Activated T-helper 17 cell treated with anti-CD3 and anti-CD28 coated beads, Interleukin-2, amount 50 U/mL, for 72 hours (primary cell): ENCODE measurements around the gene PIEZO2. TPM values are rescaled to one million over a fixed set of nuclear protein-coding genes. Genes with fewer than 3 reads are reported as not detected.

Experiments
- ATAC-seq: fragments of 150-1000 bp; cut with Tn5 transposase; replicated peaks from 2 replicates; pipeline ENCODE4 v1.10.0; 2021; ENCODE audit warnings: mild to moderate bottlenecking, moderate library complexity
- H3K27ac Mint-ChIP-seq: one replicate; pipeline ENCODE4 v1.8.0; 2022; ENCODE audit warnings: mixed read lengths
- H3K27me3 Mint-ChIP-seq: one replicate; pipeline ENCODE4 v1.8.0; 2022; ENCODE audit warnings: mixed read lengths
- H3K36me3 Mint-ChIP-seq: one replicate; pipeline ENCODE4 v1.8.0; 2022; ENCODE audit warnings: low read depth, mild to moderate bottlenecking, mixed read lengths
- H3K4me1 Mint-ChIP-seq: one replicate; pipeline ENCODE4 v1.8.0; 2022; ENCODE audit warnings: mixed read lengths
- H3K4me3 Mint-ChIP-seq: one replicate; pipeline ENCODE4 v1.8.0; 2022; ENCODE audit warnings: mild to moderate bottlenecking, mixed read lengths
- H3K9me3 Mint-ChIP-seq: one replicate; pipeline ENCODE4 v1.8.0; 2022; ENCODE audit warnings: mixed read lengths
- total RNA-seq, 2 donors: library from RNA; stranded (reverse); gene quantifications; one replicate each; pipeline ENCODE4 v1.2.3, GENCODE V29; 2022

PIEZO2 gene
- total RNA-seq, 2 donors from 2014 or later = not detected

GRCh38 chr18:10770264-10770663, 379.1 kb downstream of the PIEZO2 start:
- no peak for ATAC-seq
- H3K27me3 Mint-ChIP-seq = peaks cover 31% of the 10 kb centered on the region

GRCh38 chr18:10768221-10768620, 381.1 kb downstream of the PIEZO2 start:
- Mint-ChIP-seq H3K4me3 (no peak overlapping the region), H3K36me3 (no peaks in the 10 kb centered on the region), H3K9me3 (no peaks in the 10 kb centered on the region), H3K27ac (no peak overlapping the region), H3K4me1 (no peaks in the 10 kb centered on the region), H3K27me3 (peaks cover 19% of the 10 kb centered on the region)
- ATAC-seq = no peak

More at GRCh38 chr18:10770264-10770663, 379.1 kb downstream of the PIEZO2 start:
- H3K4me3 Mint-ChIP-seq = no peak overlapping the region
- H3K9me3 Mint-ChIP-seq = no peaks in the 10 kb centered on the region
- no peak overlapping the region for H3K27ac Mint-ChIP-seq
- no peaks in the 10 kb centered on the region for H3K4me1 Mint-ChIP-seq
- H3K36me3 Mint-ChIP-seq = no peaks in the 10 kb centered on the region

- H3K4me1 Mint-ChIP-seq = no peaks in the 10 kb centered on the region
- no peak overlapping the region for H3K27ac Mint-ChIP-seq
- no peaks in the 10 kb centered on the region for H3K9me3 Mint-ChIP-seq
- H3K4me3 Mint-ChIP-seq = no peak overlapping the region
- H3K27me3 Mint-ChIP-seq = peaks cover 19% of the 10 kb centered on the region
- ATAC-seq = no peak
- H3K36me3 Mint-ChIP-seq = no peaks in the 10 kb centered on the region
These were observed 381.7 kb downstream of the PIEZO2 start for GRCh38 chr18:10767658-10768057.

GRCh38 chr18:10760986-10761385, 388.4 kb downstream of the PIEZO2 start:
- Mint-ChIP-seq H3K4me3 (no peak overlapping the region), H3K36me3 (no peaks in the 10 kb centered on the region), H3K27ac (no peak overlapping the region), H3K4me1 (no peaks in the 10 kb centered on the region), H3K9me3 (no peaks in the 10 kb centered on the region), H3K27me3 (peaks cover 8% of the 10 kb centered on the region)
- no peak for ATAC-seq

- ATAC-seq = no peak
- Mint-ChIP-seq H3K9me3 (no peaks in the 10 kb centered on the region), H3K4me1 (no peaks in the 10 kb centered on the region), H3K27me3 (no peaks in the 10 kb centered on the region), H3K27ac (no peak overlapping the region), H3K4me3 (no peak overlapping the region), H3K36me3 (no peaks in the 10 kb centered on the region)
These were observed 390.1 kb downstream of the PIEZO2 start for GRCh38 chr18:10759241-10759640.

- Mint-ChIP-seq H3K27ac (no peak overlapping the region), H3K9me3 (no peaks in the 10 kb centered on the region), H3K36me3 (no peaks in the 10 kb centered on the region), H3K27me3 (no peaks in the 10 kb centered on the region), H3K4me3 (no peak overlapping the region), H3K4me1 (no peaks in the 10 kb centered on the region)
- ATAC-seq = no peak
These were observed 391.4 kb downstream of the PIEZO2 start for GRCh38 chr18:10757946-10758345.

- no peaks in the 10 kb centered on the region for H3K4me1 Mint-ChIP-seq
- no peak for ATAC-seq
- no peak overlapping the region for H3K27ac Mint-ChIP-seq
- no peak overlapping the region for H3K4me3 Mint-ChIP-seq
- H3K36me3 Mint-ChIP-seq = no peaks in the 10 kb centered on the region
- no peaks in the 10 kb centered on the region for H3K27me3 Mint-ChIP-seq
- H3K9me3 Mint-ChIP-seq = no peaks in the 10 kb centered on the region
These were observed 392.0 kb downstream of the PIEZO2 start for GRCh38 chr18:10757349-10757748.

- no peak for ATAC-seq
- no peak overlapping the region for H3K27ac Mint-ChIP-seq
- H3K4me3 Mint-ChIP-seq = no peak overlapping the region
- H3K9me3 Mint-ChIP-seq = no peaks in the 10 kb centered on the region
- H3K27me3 Mint-ChIP-seq = no peaks in the 10 kb centered on the region
- H3K4me1 Mint-ChIP-seq = no peaks in the 10 kb centered on the region
- H3K36me3 Mint-ChIP-seq = no peaks in the 10 kb centered on the region
These were observed 393.5 kb downstream of the PIEZO2 start for GRCh38 chr18:10755855-10756254.

GRCh38 chr18:10754128-10754527, 395.2 kb downstream of the PIEZO2 start:
- no peak for ATAC-seq
- Mint-ChIP-seq H3K27ac (no peak overlapping the region), H3K4me3 (no peak overlapping the region), H3K4me1 (no peaks in the 10 kb centered on the region), H3K27me3 (no peaks in the 10 kb centered on the region), H3K9me3 (no peaks in the 10 kb centered on the region), H3K36me3 (no peaks in the 10 kb centered on the region)

GRCh38 chr18:10752382-10752781, 397.0 kb downstream of the PIEZO2 start:
- no peak overlapping the region for H3K27ac Mint-ChIP-seq
- H3K4me1 Mint-ChIP-seq = no peaks in the 10 kb centered on the region
- H3K4me3 Mint-ChIP-seq = no peak overlapping the region
- no peak for ATAC-seq
- H3K9me3 Mint-ChIP-seq = no peaks in the 10 kb centered on the region
- no peaks in the 10 kb centered on the region for H3K27me3 Mint-ChIP-seq
- H3K36me3 Mint-ChIP-seq = no peaks in the 10 kb centered on the region

- Mint-ChIP-seq H3K9me3 (no peaks in the 10 kb centered on the region), H3K36me3 (no peaks in the 10 kb centered on the region), H3K27me3 (no peaks in the 10 kb centered on the region), H3K27ac (no peak overlapping the region), H3K4me3 (no peak overlapping the region), H3K4me1 (no peaks in the 10 kb centered on the region)
- no peak for ATAC-seq
These were observed 397.7 kb downstream of the PIEZO2 start for GRCh38 chr18:10751653-10752052.

GRCh38 chr18:10750191-10751035, 399.0 kb downstream of the PIEZO2 start:
- H3K4me1 Mint-ChIP-seq = no peaks in the 10 kb centered on the region
- no peak overlapping the region for H3K4me3 Mint-ChIP-seq
- no peaks in the 10 kb centered on the region for H3K27me3 Mint-ChIP-seq
- no peaks in the 10 kb centered on the region for H3K9me3 Mint-ChIP-seq
- ATAC-seq = no peak
- H3K36me3 Mint-ChIP-seq = no peaks in the 10 kb centered on the region
- no peak overlapping the region for H3K27ac Mint-ChIP-seq

- Mint-ChIP-seq H3K36me3 (no peaks in the 10 kb centered on the region), H3K27me3 (no peaks in the 10 kb centered on the region), H3K9me3 (no peaks in the 10 kb centered on the region), H3K4me3 (no peak overlapping the region), H3K4me1 (no peaks in the 10 kb centered on the region), H3K27ac (no peak overlapping the region)
- ATAC-seq = no peak
These were observed 400.7 kb downstream of the PIEZO2 start for GRCh38 chr18:10748641-10749040.

GRCh38 chr18:10745971-10746370, 403.4 kb downstream of the PIEZO2 start:
- no peak for ATAC-seq
- H3K36me3 Mint-ChIP-seq = no peaks in the 10 kb centered on the region
- no peaks in the 10 kb centered on the region for H3K4me1 Mint-ChIP-seq
- H3K27me3 Mint-ChIP-seq = no peaks in the 10 kb centered on the region
- H3K4me3 Mint-ChIP-seq = no peak overlapping the region
- no peak overlapping the region for H3K27ac Mint-ChIP-seq
- no peaks in the 10 kb centered on the region for H3K9me3 Mint-ChIP-seq

- Mint-ChIP-seq H3K9me3 (no peaks in the 10 kb centered on the region), H3K4me1 (no peaks in the 10 kb centered on the region), H3K27me3 (no peaks in the 10 kb centered on the region), H3K36me3 (no peaks in the 10 kb centered on the region), H3K4me3 (no peak overlapping the region), H3K27ac (no peak overlapping the region)
- ATAC-seq = no peak
These were observed 404.1 kb downstream of the PIEZO2 start for GRCh38 chr18:10745219-10745618.
